DMS114 treated with DMSO at 0.1 percent for 48 hours (cell line): ENCODE results near the gene CFAP92.

Experiments
- DNase-seq: peaks from one replicate; lab custom pipeline; 2025; ENCODE audit not compliant: unreplicated experiment; lab: John Stamatoyannopoulos, UW

Gene CFAP92

GRCh38 chr3:129026728-129027543 is 33.1 kb upstream of the CFAP92 start:
- peak; percentile 70 for DNase-seq

GRCh38 chr3:129025691-129026435 is 32.0 kb upstream of the CFAP92 start:
- DNase-seq, result no peak

- no peak for DNase-seq
Measured at GRCh38 chr3:129025108-129025507, 31.2 kb upstream of the CFAP92 start.

GRCh38 chr3:129023909-129024308 is 30.0 kb upstream of the CFAP92 start:
- peak; percentile 17 for DNase-seq

- DNase-seq, result no peak
Measured at GRCh38 chr3:129023008-129023358, 29.1 kb upstream of the CFAP92 start.

- DNase-seq, result no peak
Measured at GRCh38 chr3:129022114-129023007, 28.5 kb upstream of the CFAP92 start.

- no peak for DNase-seq
Measured at GRCh38 chr3:129021140-129021551, 27.3 kb upstream of the CFAP92 start.

GRCh38 chr3:129020691-129021090 is 26.8 kb upstream of the CFAP92 start:
- no peak for DNase-seq

- no peak for DNase-seq
Measured at GRCh38 chr3:129019266-129019665, 25.4 kb upstream of the CFAP92 start.

GRCh38 chr3:129018751-129019150 is 24.9 kb upstream of the CFAP92 start:
- DNase-seq, result no peak

- DNase-seq, result no peak
Measured at GRCh38 chr3:129018271-129018670, 24.4 kb upstream of the CFAP92 start.

GRCh38 chr3:129017484-129017899 is 23.6 kb upstream of the CFAP92 start:
- DNase-seq, result no peak

GRCh38 chr3:129016720-129017483 is 23.0 kb upstream of the CFAP92 start:
- DNase-seq, result no peak

- no peak for DNase-seq
Measured at GRCh38 chr3:129016356-129016719, 22.5 kb upstream of the CFAP92 start.

- no peak for DNase-seq
Measured at GRCh38 chr3:129015388-129016105, 21.7 kb upstream of the CFAP92 start.

GRCh38 chr3:129014793-129015345 is 21.0 kb upstream of the CFAP92 start:
- DNase-seq, result no peak

GRCh38 chr3:129014148-129014547 is 20.3 kb upstream of the CFAP92 start:
- no peak for DNase-seq

- DNase-seq, result no peak
Measured at GRCh38 chr3:129013491-129013891, 19.6 kb upstream of the CFAP92 start.

- DNase-seq, result no peak
Measured at GRCh38 chr3:129010310-129010956, 16.6 kb upstream of the CFAP92 start.
